Caco-2 (cell line): ENCODE results near the gene GCSH. TPM values are rescaled to one million over a fixed set of nuclear protein-coding genes. Genes with fewer than 3 reads are reported as not detected.

ENCODE experiments used
- BruUV-seq: library from RNA; stranded (reverse); fragments of 400-500 nt; replicated peaks from 2 replicates; lab custom pipeline; 2021; lab: Mats Ljungman, UMichigan
- CTCF ChIA-PET: fragments of 300-600 bp; sonication (Branson Sonifier 250); formaldehyde crosslinking; loops from one replicate; lab custom pipeline; 2022; ENCODE audit warnings: antibody characterized with exemption; lab: Charles Lee
- POLR2A ChIA-PET: fragments of 300-600 bp; sonication (Branson Sonifier 250); formaldehyde crosslinking; loops from one replicate; lab custom pipeline; 2022; ENCODE audit warnings: antibody characterized with exemption; lab: Charles Lee
- DNase-seq, 2 experiments: peaks; one replicate each; pipeline versions ENCODE4 v3.0.0 to v3.0.0-alpha.2; 2020 to 2022
- H3K27me3 ChIP-seq: replicated peaks from 2 replicates; pipeline ENCODE4 v1.6.0; 2011; ENCODE audit warnings: low read length; ENCODE audit not compliant: control insufficient read depth, insufficient read depth
- H3K36me3 ChIP-seq: 2 replicates; pipeline ENCODE4 v1.5.1; 2011; ENCODE audit warnings: low read length; ENCODE audit not compliant: control insufficient read depth, insufficient read depth
- H3K4me1 ChIP-seq: fragments of 250-450 bp; sonication (Bioruptor Pico); 2 replicates; pipeline ENCODE4 v1.5.1; 2020; ENCODE audit warnings: mild to moderate bottlenecking
- H3K4me3 ChIP-seq: 2 replicates; pipeline ENCODE4 v1.5.1; 2011; ENCODE audit warnings: low read depth, mild to moderate bottlenecking, control low read depth, low read length
- H3K9me3 ChIP-seq: fragments of 250-450 bp; sonication (Bioruptor Pico); 2 replicates; pipeline ENCODE4 v1.5.1; 2020; ENCODE audit warnings: mild to moderate bottlenecking, moderate library complexity
- H3K27ac Mint-ChIP-seq: one replicate; pipeline ENCODE4 v1.8.0; 2022; ENCODE audit warnings: mixed read lengths; ENCODE audit not compliant: unreplicated experiment
- H3K27me3 Mint-ChIP-seq: one replicate; pipeline ENCODE4 v1.8.0; 2022; ENCODE audit warnings: mixed read lengths; ENCODE audit not compliant: insufficient read depth, unreplicated experiment
- H3K36me3 Mint-ChIP-seq: one replicate; pipeline ENCODE4 v1.8.0; 2022; ENCODE audit warnings: mild to moderate bottlenecking, mixed read lengths; ENCODE audit not compliant: insufficient read depth, unreplicated experiment
- H3K4me1 Mint-ChIP-seq: one replicate; pipeline ENCODE4 v1.8.0; 2022; ENCODE audit warnings: low read depth, mixed read lengths; ENCODE audit not compliant: unreplicated experiment
- H3K4me3 Mint-ChIP-seq: one replicate; pipeline ENCODE4 v1.8.0; 2022; ENCODE audit warnings: mild to moderate bottlenecking, moderate library complexity, mixed read lengths; ENCODE audit not compliant: unreplicated experiment
- H3K9me3 Mint-ChIP-seq: one replicate; pipeline ENCODE4 v1.8.0; 2022; ENCODE audit warnings: mixed read lengths; ENCODE audit not compliant: unreplicated experiment
- intact Hi-C: fragments of 100-400 bp; cut with micrococcal nuclease; formaldehyde crosslinking; loops from one replicate; pipeline ENCODE4 v1.10.0; 2022; ENCODE audit not compliant: unreplicated experiment
- total RNA-seq: library from RNA; stranded (reverse); gene quantifications from 2 replicates; pipeline ENCODE4 v1.2.3, GENCODE V29; 2022
- TF ChIP-seq, protein P1 (sequence below), 2 experiments: fragments of 200-600 bp in 1 of 2; IDR thresholded peaks; 1 replicate in 1 of 2; 2 replicates in 1 of 2; pipeline versions ENCODE4 v1.5.1 to v1.8.0; 2011 to 2022; ENCODE audit warnings: antibody characterized with exemption in 1 of 2, control low read depth in 1 of 2, inconsistent platforms in 1 of 2, low read depth in 1 of 2, low read length in 1 of 2, mild to moderate bottlenecking in 1 of 2, moderate library complexity in 1 of 2; ENCODE audit not compliant: insufficient read depth in 1 of 2, severe bottlenecking in 1 of 2, unreplicated experiment in 1 of 2

Gene GCSH
- total RNA-seq, 1 experiment from 2014 or later = 115 TPM

DNA sequence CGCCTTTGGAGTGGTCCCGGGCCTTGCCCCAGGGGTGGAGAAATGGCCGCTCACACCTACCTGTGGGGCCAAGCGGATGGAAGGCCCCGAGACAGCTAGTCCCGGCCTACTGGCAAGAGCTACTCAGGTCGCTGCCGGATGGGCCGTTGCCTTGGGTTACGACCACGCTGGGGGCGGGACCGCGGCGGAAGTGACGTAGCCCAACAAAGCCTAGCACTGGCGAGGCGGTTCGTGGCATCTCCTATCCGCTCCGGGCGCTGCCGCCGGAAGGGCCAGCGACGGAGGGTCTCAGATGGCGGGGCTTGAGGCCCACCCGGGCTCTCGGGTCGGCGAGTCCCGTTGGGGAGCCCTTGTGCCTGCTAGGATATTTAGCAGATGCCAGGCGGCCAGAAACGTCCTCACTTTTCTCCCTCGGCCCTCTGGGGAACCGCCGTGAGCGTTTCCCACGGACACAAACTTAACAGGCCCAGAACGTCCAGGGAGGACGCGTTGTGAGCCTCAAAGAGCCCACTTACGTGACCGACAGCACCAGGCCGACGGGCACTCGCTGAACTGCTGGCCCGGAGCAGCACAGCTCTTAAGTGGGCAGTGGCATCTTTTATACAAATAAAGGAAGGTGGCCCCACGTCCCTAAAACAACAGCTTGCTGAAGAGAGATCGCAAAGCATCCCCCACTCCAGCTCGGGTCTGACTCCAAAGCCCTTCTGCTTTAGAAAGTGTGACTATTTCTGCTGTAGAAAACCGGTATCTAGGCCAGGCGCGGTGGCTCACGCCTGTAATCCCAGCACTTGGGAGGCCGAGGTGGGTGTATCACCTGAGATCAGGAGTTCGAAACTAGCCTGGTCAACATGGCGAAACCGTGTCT is 18.9 kb downstream of the GCSH start, which contains the start of gene C16orf46:
Gene C16orf46 (minus strand): TSS at position 163 of the 865 bp plus-strand sequence. CDS start 13,283 bp downstream, outside the sequence.
- CTCF ChIA-PET = interaction anchor here (0.5 to 2.4 kb wide), 6 partner anchors 42 to 809 kb away, joined by 3 to 17 read pairs (median 4); partner anchors contain the start of genes ATMIN, CENPN and CMC2
- Histone ChIP-seq H3K4me3 (peak within 1 kb of the TSS; percentile 68), H3K9me3 (no peaks in the 10 kb centered on the region), H3K4me1 (peaks cover 7% of the 10 kb centered on the region; the same call in 1 of the 2 replicates), H3K27me3 (no peaks in the 10 kb centered on the region), H3K36me3 (no peaks in the 10 kb centered on the region)
- intact Hi-C loops = loop anchor here (1.0 to 5.0 kb wide), 3 partner anchors 42 to 73 kb away; partner anchors contain the start of gene ATMIN
- Mint-ChIP-seq H3K27me3 (no peaks in the 10 kb centered on the region), H3K4me1 (no peaks in the 10 kb centered on the region), H3K9me3 (no peaks in the 10 kb centered on the region), H3K36me3 (peaks cover 6% of the 10 kb centered on the region), H3K4me3 (no peak within 1 kb of the TSS), H3K27ac (no peak within 1 kb of the TSS)
- POLR2A ChIA-PET = interaction anchor here (0.6 to 1.5 kb wide), 11 partner anchors 11 to 239 kb away, joined by 3 to 10 read pairs (median 3); partner anchors contain the start of genes ATMIN, BCO1, CENPN and CMC2
- DNase-seq = peak; percentile 97 to 99
- TSS peak; percentile 82 for BruUV-seq
- TF ChIP-seq, protein P1, sequence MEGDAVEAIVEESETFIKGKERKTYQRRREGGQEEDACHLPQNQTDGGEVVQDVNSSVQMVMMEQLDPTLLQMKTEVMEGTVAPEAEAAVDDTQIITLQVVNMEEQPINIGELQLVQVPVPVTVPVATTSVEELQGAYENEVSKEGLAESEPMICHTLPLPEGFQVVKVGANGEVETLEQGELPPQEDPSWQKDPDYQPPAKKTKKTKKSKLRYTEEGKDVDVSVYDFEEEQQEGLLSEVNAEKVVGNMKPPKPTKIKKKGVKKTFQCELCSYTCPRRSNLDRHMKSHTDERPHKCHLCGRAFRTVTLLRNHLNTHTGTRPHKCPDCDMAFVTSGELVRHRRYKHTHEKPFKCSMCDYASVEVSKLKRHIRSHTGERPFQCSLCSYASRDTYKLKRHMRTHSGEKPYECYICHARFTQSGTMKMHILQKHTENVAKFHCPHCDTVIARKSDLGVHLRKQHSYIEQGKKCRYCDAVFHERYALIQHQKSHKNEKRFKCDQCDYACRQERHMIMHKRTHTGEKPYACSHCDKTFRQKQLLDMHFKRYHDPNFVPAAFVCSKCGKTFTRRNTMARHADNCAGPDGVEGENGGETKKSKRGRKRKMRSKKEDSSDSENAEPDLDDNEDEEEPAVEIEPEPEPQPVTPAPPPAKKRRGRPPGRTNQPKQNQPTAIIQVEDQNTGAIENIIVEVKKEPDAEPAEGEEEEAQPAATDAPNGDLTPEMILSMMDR (IDR thresholded peaks at IDR 0.05; ENCODE audit: insufficient read depth in 1 of 2, low read depth in 1 of 2, low read length in 1 of 2, severe bottlenecking in 1 of 2, unreplicated experiment in 1 of 2) = no peak

DNA sequence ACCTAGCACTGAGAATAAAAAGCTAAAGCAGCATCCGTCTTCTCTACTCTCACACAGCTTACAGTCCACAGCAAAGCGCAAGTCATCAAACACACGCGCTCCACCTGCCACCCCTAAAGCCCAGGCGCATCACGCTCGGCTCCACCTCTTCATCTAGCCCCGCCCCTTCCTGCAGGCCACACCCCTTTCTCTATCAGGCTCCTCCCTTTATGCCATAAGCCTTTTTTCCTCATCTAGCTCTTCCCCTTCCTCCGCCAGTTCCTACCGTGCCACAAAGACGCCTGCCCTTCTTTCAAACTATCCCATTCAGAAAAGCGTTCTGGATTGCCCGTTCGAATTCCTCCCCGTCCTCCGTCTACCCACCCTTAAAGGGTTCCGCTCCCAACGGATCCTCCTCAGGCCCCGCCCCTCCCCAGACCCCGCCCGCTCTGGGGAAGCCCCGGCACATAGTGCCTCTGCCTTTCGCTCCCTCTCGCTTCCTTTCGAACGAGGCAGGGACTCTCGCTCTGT is 19.6 kb downstream of the GCSH start:
- Mint-ChIP-seq H3K4me3 (no peak overlapping the region), H3K27ac (no peak overlapping the region), H3K4me1 (no peaks in the 10 kb centered on the region), H3K36me3 (peaks cover under 1% of the 10 kb centered on the region), H3K9me3 (no peaks in the 10 kb centered on the region), H3K27me3 (no peaks in the 10 kb centered on the region)
- intact Hi-C loops = loop anchor here (1.0 to 5.0 kb wide), 4 partner anchors 20 to 72 kb away; partner anchors contain the start of genes ATMIN and GCSH
- Histone ChIP-seq H3K4me3 (peak overlapping the region; percentile 68), H3K27me3 (no peaks in the 10 kb centered on the region), H3K9me3 (no peaks in the 10 kb centered on the region), H3K36me3 (no peaks in the 10 kb centered on the region), H3K4me1 (peaks cover 7% of the 10 kb centered on the region; the same call in 1 of the 2 replicates)
- CTCF ChIA-PET = interaction anchor here (0.5 to 2.4 kb wide), 6 partner anchors 41 to 1474 kb away, joined by 3 to 17 read pairs (median 4); partner anchors contain the start of genes ATMIN, CENPN and CMC2
- TF ChIP-seq, protein P1 (IDR thresholded peaks at IDR 0.05; ENCODE audit: insufficient read depth in 1 of 2, low read depth in 1 of 2, low read length in 1 of 2, severe bottlenecking in 1 of 2, unreplicated experiment in 1 of 2) = no peak
- POLR2A ChIA-PET = interaction anchor here (0.6 to 1.5 kb wide), 10 partner anchors 10 to 240 kb away, joined by 3 to 10 read pairs (median 3); partner anchors contain the start of genes ATMIN, BCO1, CENPN and CMC2
- no TSS peak for BruUV-seq
- DNase-seq = peak; percentile 87 to 93
